Activated CD8-positive, alpha-beta memory T cell treated with anti-CD3 and anti-CD28 coated beads, Interleukin-2, amount 50 U/mL, for 1 hour (primary cell): Measurements from ENCODE around the gene PTGDR.

Experiments
- DNase-seq: peaks from one replicate; pipeline ENCODE4 v3.0.0-alpha.2; 2020; ENCODE audit errors: extremely low read depth

The PTGDR gene

GRCh38 chr14:52312931-52313355 is 45.4 kb downstream of the PTGDR start:
- no peak for DNase-seq

- no peak for DNase-seq
These were observed 46.0 kb downstream of the PTGDR start for GRCh38 chr14:52313462-52313861.

- no peak for DNase-seq
These were observed 46.6 kb downstream of the PTGDR start, which contains the start of gene PTGER2 for GRCh38 chr14:52313903-52314594. Gene PTGER2, plus strand, starts transcription at chr14:52314312. Its CDS starts 237 bp downstream, at chr14:52314549.

GRCh38 chr14:52314595-52315354 is 47.3 kb downstream of the PTGDR start:
- DNase-seq = no peak

GRCh38 chr14:52315355-52315718 is 47.8 kb downstream of the PTGDR start:
- DNase-seq = no peak

- no peak for DNase-seq
These were observed 50.6 kb downstream of the PTGDR start for GRCh38 chr14:52318062-52318461.

- DNase-seq = no peak
These were observed 51.5 kb downstream of the PTGDR start for GRCh38 chr14:52318826-52319645.

GRCh38 chr14:52319919-52320318 is 52.4 kb downstream of the PTGDR start:
- no peak for DNase-seq

- DNase-seq = no peak
These were observed 57.6 kb downstream of the PTGDR start for GRCh38 chr14:52325126-52325525.

GRCh38 chr14:52325630-52326029 is 58.1 kb downstream of the PTGDR start:
- DNase-seq = no peak
